ENCODE data around the gene RPS8. TPM values are rescaled to one million over a fixed set of nuclear protein-coding genes. Genes with fewer than 3 reads are reported as not detected.

Gene RPS8
- total and polyA plus RNA-seq, 2 experiments from 2014 or later: 503 to 2,179 TPM

GRCh38 chr1:44803312-44804095 lies 28.2 kb downstream of the RPS8 start:
- H2AFZ ChIP-seq: no peak overlapping the region
- no peak for DNase-seq (ENCODE audit: low spot score)
- H3K4me3 ChIP-seq: no peak overlapping the region
- TF ChIP-seq EZH2 (IDR thresholded peaks at IDR 0.05; ENCODE audit: borderline replicate concordance): no peak
- H3K4me2 ChIP-seq: no peak overlapping the region
- H3K36me3 ChIP-seq (replicated peaks; ENCODE audit: insufficient read depth, low read depth): no peaks in the 10 kb centered on the region
- H3K9me2 ChIP-seq (replicated peaks; ENCODE audit: insufficient read depth): no peaks in the 10 kb centered on the region
- H3K79me2 ChIP-seq: peaks cover 10% of the 10 kb centered on the region
- H3K9me3 ChIP-seq (ENCODE audit: low read depth): no peaks in the 10 kb centered on the region
- no peaks in the 10 kb centered on the region for H4K20me1 ChIP-seq (ENCODE audit: insufficient read depth, poor library complexity, severe bottlenecking)
- H3K27me3 ChIP-seq: no peaks in the 10 kb centered on the region
- H3K27ac ChIP-seq: no peak overlapping the region
- 93% methylated on average over 13 of the region's 13 CpGs for WGBS (ENCODE audit: low lambda C conversion rate, missing lambda C conversion rate)
- H3K4me1 ChIP-seq (ENCODE audit: insufficient read depth): peaks cover 20% of the 10 kb centered on the region

- H3K27ac ChIP-seq: no peak overlapping the region
- no peaks in the 10 kb centered on the region for H3K9me2 ChIP-seq (replicated peaks; ENCODE audit: insufficient read depth)
- peak; percentile 6 for DNase-seq (ENCODE audit: low spot score)
- H3K79me2 ChIP-seq: peaks cover 23% of the 10 kb centered on the region
- no peak overlapping the region for H2AFZ ChIP-seq
- H4K20me1 ChIP-seq (ENCODE audit: insufficient read depth, poor library complexity, severe bottlenecking): no peaks in the 10 kb centered on the region
- H3K27me3 ChIP-seq: no peaks in the 10 kb centered on the region
- WGBS (ENCODE audit: low lambda C conversion rate, missing lambda C conversion rate): 97% methylated on average over 20 of the region's 20 CpGs
- H3K4me3 ChIP-seq: no peak overlapping the region
- no peaks in the 10 kb centered on the region for H3K36me3 ChIP-seq (replicated peaks; ENCODE audit: insufficient read depth, low read depth)
- H3K4me2 ChIP-seq: no peak overlapping the region
- no peaks in the 10 kb centered on the region for H3K9me3 ChIP-seq (ENCODE audit: low read depth)
- peaks cover 39% of the 10 kb centered on the region for H3K4me1 ChIP-seq (ENCODE audit: insufficient read depth)
- no peak for TF ChIP-seq CTCF (IDR thresholded peaks at IDR 0.05; ENCODE audit: poor library complexity)
- no peak for TF ChIP-seq EZH2 (IDR thresholded peaks at IDR 0.05; ENCODE audit: borderline replicate concordance)
- TF ChIP-seq EZH2phosphoT487 (IDR thresholded peaks at IDR 0.05; ENCODE audit: low read depth, severe bottlenecking, unreplicated experiment): no peak
Observed at GRCh38 chr1:44805311-44806024, 30.1 kb downstream of the RPS8 start.

DNA sequence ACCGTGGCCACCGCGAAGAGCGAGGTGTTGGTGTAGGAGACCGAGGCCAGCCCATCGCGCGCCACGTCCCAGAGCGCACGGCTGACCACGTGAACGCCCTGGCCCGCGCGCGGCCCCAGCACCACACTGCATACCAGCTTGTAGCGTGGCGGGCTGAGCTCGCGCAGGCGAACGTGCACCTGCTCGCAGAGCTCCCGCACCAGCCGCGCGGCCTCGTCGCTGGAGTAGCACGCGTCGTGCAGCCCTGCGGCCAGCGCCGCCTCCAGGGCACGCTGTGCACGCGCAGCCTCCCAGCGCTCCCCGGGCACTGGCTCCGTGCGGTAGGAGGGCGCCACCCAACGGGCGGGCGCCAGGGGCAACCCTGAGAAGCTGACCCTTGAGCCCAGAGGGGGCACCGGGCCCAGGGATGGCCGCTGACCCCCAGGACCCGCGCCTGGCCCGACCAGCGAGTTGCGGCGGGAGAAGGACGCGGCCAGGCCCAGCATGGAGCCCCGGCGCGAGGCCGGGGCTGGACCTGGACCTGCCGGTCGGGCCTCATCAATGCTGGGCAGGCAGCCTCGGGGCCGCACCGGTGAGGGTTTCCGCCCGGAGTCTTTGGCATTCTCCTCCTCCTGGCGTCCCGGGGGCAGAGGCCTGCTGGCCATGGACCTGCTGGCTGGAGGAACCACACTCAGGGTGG lies 30.8 kb downstream of the RPS8 start:
- WGBS (ENCODE audit: low lambda C conversion rate, missing lambda C conversion rate): 98% methylated on average over 52 of the region's 70 CpGs
- H3K79me2 ChIP-seq: peaks cover 22% of the 10 kb centered on the region

More for the DNA sequence above, 30.8 kb downstream of the RPS8 start:
- Histone ChIP-seq H3K36me3 (replicated peaks; ENCODE audit: insufficient read depth, low read depth) (no peaks in the 10 kb centered on the region), H3K27me3 (no peaks in the 10 kb centered on the region), H3K4me1 (ENCODE audit: insufficient read depth) (peaks cover 43% of the 10 kb centered on the region), H3K4me3 (no peak overlapping the region), H3K4me2 (no peak overlapping the region), H3K27ac (peak overlapping the region; percentile 100), H4K20me1 (ENCODE audit: insufficient read depth, poor library complexity, severe bottlenecking) (no peaks in the 10 kb centered on the region), H3K9me2 (replicated peaks; ENCODE audit: insufficient read depth) (no peaks in the 10 kb centered on the region), H3K9me3 (ENCODE audit: low read depth) (no peaks in the 10 kb centered on the region), H2AFZ (no peak overlapping the region)
- peak; percentile 9 for DNase-seq (ENCODE audit: low spot score)
- TF ChIP-seq EZH2phosphoT487 (IDR thresholded peaks at IDR 0.05; ENCODE audit: low read depth, severe bottlenecking, unreplicated experiment): no peak
- no peak for TF ChIP-seq CTCF (IDR thresholded peaks at IDR 0.05; ENCODE audit: poor library complexity)
- no peak for TF ChIP-seq EZH2 (IDR thresholded peaks at IDR 0.05; ENCODE audit: borderline replicate concordance)
